Tibial nerve (tissue), 4 donors: Measurements from ENCODE around the gene SCT.

Experiments
- CTCF ChIP-seq, 5 experiments: fragments of 200-600 bp in 3 of 5; fragments of 450-650 bp in 2 of 5; sonication (generic) in 3 of 5; IDR thresholded peaks; one replicate each; pipeline ENCODE4 v1.5.1; 2016 to 2019; ENCODE audit warnings: antibody characterized with exemption in 5 of 5, mild to moderate bottlenecking in 3 of 5, moderate library complexity in 2 of 5
- EP300 ChIP-seq, 2 donors: sonication (generic); formaldehyde crosslinking; IDR thresholded peaks; one replicate each; pipeline ENCODE4 v1.6.1; 2017; ENCODE audit warnings: antibody characterized with exemption in 2 of 2, mild to moderate bottlenecking in 1 of 2
- POLR2A ChIP-seq, 2 donors: fragments of 450-650 bp; IDR thresholded peaks; one replicate each; pipeline ENCODE4 v1.6.1; 2017; ENCODE audit warnings: antibody characterized with exemption in 2 of 2, mild to moderate bottlenecking in 2 of 2, moderate library complexity in 2 of 2

GRCh38 chr11:618856-619627 lies 7.9 kb downstream of the SCT start:
- TF ChIP-seq POLR2A (IDR thresholded peaks at IDR 0.05) (no peak), EP300 (IDR thresholded peaks at IDR 0.05) (no peak), CTCF (IDR thresholded peaks at IDR 0.05) (no peak)
